Neuronal stem cell (in vitro differentiated cells): ENCODE measurements around the gene HIP1R.

Source experiments
- DNase-seq: peaks from one replicate; pipeline ENCODE4 v3.0.0-alpha.2; 2013; ENCODE audit warnings: low spot score
- H2AFZ ChIP-seq: one replicate; pipeline ENCODE4 v1.6.1; 2013; ENCODE audit warnings: mild to moderate bottlenecking, low read length, inconsistent platforms
- H2AK5ac ChIP-seq: 2 replicates; pipeline ENCODE4 v1.6.1; 2013; ENCODE audit warnings: low read depth, mild to moderate bottlenecking, inconsistent platforms, low read length, moderate library complexity, mixed read lengths
- H2BK120ac ChIP-seq: 2 replicates; pipeline ENCODE4 v1.6.1; 2013; ENCODE audit warnings: low read depth, mild to moderate bottlenecking, inconsistent platforms, low read length, moderate library complexity, mixed read lengths
- H2BK12ac ChIP-seq: one replicate; pipeline ENCODE4 v1.6.1; 2013; ENCODE audit warnings: low read length, inconsistent platforms
- H2BK15ac ChIP-seq: 2 replicates; pipeline ENCODE4 v1.6.1; 2013; ENCODE audit warnings: mild to moderate bottlenecking, low read length, inconsistent platforms, mixed read lengths
- H2BK5ac ChIP-seq: one replicate; pipeline ENCODE4 v1.6.1; 2013; ENCODE audit warnings: inconsistent platforms, mild to moderate bottlenecking, low read length, moderate library complexity
- H3K14ac ChIP-seq: one replicate; pipeline ENCODE4 v1.6.1; 2013; ENCODE audit warnings: low read length, inconsistent platforms
- H3K18ac ChIP-seq: 2 replicates; pipeline ENCODE4 v1.6.1; 2013; ENCODE audit warnings: low read length, inconsistent platforms
- H3K23ac ChIP-seq: 2 replicates; pipeline ENCODE4 v1.6.1; 2013; ENCODE audit warnings: low read depth, mild to moderate bottlenecking, mixed read lengths, low read length, inconsistent platforms; ENCODE audit not compliant: poor library complexity
- H3K27ac ChIP-seq: replicated peaks from 3 replicates; pipeline ENCODE4 v1.5.1; 2013; ENCODE audit warnings: low read length, inconsistent platforms
- H3K27me3 ChIP-seq, 3 experiments: 2 replicates each; pipeline ENCODE4 v1.6.1; 2013; ENCODE audit warnings: low read length in 3 of 3, mild to moderate bottlenecking in 2 of 3, inconsistent platforms in 1 of 3, low read depth in 1 of 3, mixed read lengths in 1 of 3, moderate library complexity in 1 of 3; ENCODE audit not compliant: control insufficient read depth in 3 of 3, insufficient read depth in 3 of 3
- H3K36me3 ChIP-seq, 2 donors: replicated peaks in 1 of 2; 2 replicates each; pipeline ENCODE4 v1.6.1; 2013; ENCODE audit warnings: low read length in 2 of 2; ENCODE audit not compliant: control insufficient read depth in 2 of 2, insufficient read depth in 2 of 2
- H3K4ac ChIP-seq: 2 replicates; pipeline ENCODE4 v1.6.1; 2013; ENCODE audit warnings: inconsistent platforms, mild to moderate bottlenecking, low read length, moderate library complexity
- H3K4me1 ChIP-seq, 2 donors: 1 replicate in 1 of 2; 2 replicates in 1 of 2; pipeline ENCODE4 v1.6.1; 2013; ENCODE audit warnings: low read length in 2 of 2, low read depth in 1 of 2; ENCODE audit not compliant: control insufficient read depth in 2 of 2, insufficient read depth in 1 of 2
- H3K4me2 ChIP-seq: one replicate; pipeline ENCODE4 v1.6.1; 2013; ENCODE audit warnings: mild to moderate bottlenecking, low read length, inconsistent platforms; ENCODE audit not compliant: insufficient read depth, poor library complexity, severe bottlenecking
- H3K4me3 ChIP-seq, 2 donors: 2 replicates each; pipeline ENCODE4 v1.5.1; 2013; ENCODE audit warnings: low read length in 2 of 2, mild to moderate bottlenecking in 2 of 2, inconsistent platforms in 1 of 2, moderate library complexity in 1 of 2
- H3K79me1 ChIP-seq: one replicate; pipeline ENCODE4 v1.6.1; 2013; ENCODE audit warnings: low read depth, mild to moderate bottlenecking, inconsistent platforms, low read length, moderate library complexity
- H3K9ac ChIP-seq: one replicate; pipeline ENCODE4 v1.6.1; 2013; ENCODE audit warnings: mild to moderate bottlenecking, low read depth, low read length, inconsistent platforms; ENCODE audit not compliant: poor library complexity
- H3K9me3 ChIP-seq, 2 donors: replicated peaks in 1 of 2; 2 replicates each; pipeline versions ENCODE3 to v1.6.1; 2013; ENCODE audit warnings: low read length in 2 of 2, mild to moderate bottlenecking in 2 of 2, inconsistent platforms in 1 of 2, low read depth in 1 of 2, mixed read lengths in 1 of 2, moderate library complexity in 1 of 2; ENCODE audit not compliant: control insufficient read depth in 2 of 2, insufficient read depth in 1 of 2
- H4K8ac ChIP-seq: one replicate; pipeline ENCODE4 v1.6.1; 2013; ENCODE audit warnings: low read depth, mild to moderate bottlenecking, inconsistent platforms, low read length, moderate library complexity
- H4K91ac ChIP-seq: one replicate; pipeline ENCODE4 v1.6.1; 2013; ENCODE audit warnings: low read length, low read depth, mild to moderate bottlenecking, inconsistent platforms; ENCODE audit not compliant: poor library complexity
- WGBS, 2 donors: extraction: QIAGEN DNeasy Blood & Tissue Kit; methylation state at CpG; one replicate each; pipeline ENCODE4 v1.1.7; 2013; ENCODE audit warnings: missing lambda C conversion rate in 2 of 2, mixed read lengths in 1 of 2; ENCODE audit not compliant: insufficient read length in 2 of 2, insufficient replicate concordance in 1 of 2; ENCODE audit errors: extremely low coverage in 2 of 2; 5-methylcytosine and 5-hydroxymethylcytosine counted together

HIP1R gene

GRCh38 chr12:122870163-122870842, 35.0 kb downstream of the HIP1R start:
- Histone ChIP-seq H3K4ac (no peak overlapping the region), H2BK15ac (no peak overlapping the region), H3K27me3 (no peaks in the 10 kb centered on the region), H3K9me3 (peaks cover 0 to 2% of the 10 kb centered on the region in 2 donors), H3K4me1 (peaks cover 28 to 43% of the 10 kb centered on the region in 2 donors), H2BK120ac (no peak overlapping the region), H3K36me3 (peaks cover 29 to 55% of the 10 kb centered on the region in 2 donors), H2AFZ (no peak overlapping the region), H3K79me1 (no peaks in the 10 kb centered on the region), H3K14ac (no peak overlapping the region), H3K4me3 (no peak overlapping the region), H4K8ac (no peak overlapping the region), H3K23ac (peak overlapping the region; percentile 53), H3K18ac (peak overlapping the region; percentile 23), H3K9ac (no peak overlapping the region), H3K4me2 (no peak overlapping the region), H3K27ac (no peak overlapping the region), H4K91ac (no peak overlapping the region), H2AK5ac (no peak overlapping the region), H2BK5ac (no peak overlapping the region), H2BK12ac (no peak overlapping the region)
- no CpG with 5 or more reads among the region's 11 CpGs for WGBS, 2 donors
- DNase-seq: no peak

GRCh38 chr12:122870867-122871664, 35.8 kb downstream of the HIP1R start:
- Histone ChIP-seq H3K36me3 (peaks cover 25 to 47% of the 10 kb centered on the region in 2 donors), H3K9ac (no peak overlapping the region), H2BK5ac (no peak overlapping the region), H3K18ac (peak overlapping the region; percentile 23), H4K8ac (no peak overlapping the region), H3K23ac (no peak overlapping the region), H2BK15ac (no peak overlapping the region), H3K4ac (no peak overlapping the region), H2AFZ (peak overlapping the region; percentile 27), H3K27ac (no peak overlapping the region), H2AK5ac (no peak overlapping the region), H2BK120ac (no peak overlapping the region), H3K27me3 (no peaks in the 10 kb centered on the region), H3K4me1 (peaks cover 30 to 43% of the 10 kb centered on the region in 2 donors), H3K9me3 (peaks cover 0 to 2% of the 10 kb centered on the region in 2 donors), H3K4me2 (no peak overlapping the region), H4K91ac (no peak overlapping the region), H3K4me3 (peak overlapping the region in 1 of 2 donors; percentile 33), H3K14ac (no peak overlapping the region), H2BK12ac (no peak overlapping the region), H3K79me1 (no peaks in the 10 kb centered on the region)
- DNase-seq: no peak
- WGBS, 2 donors: no CpG with 5 or more reads among the region's 15 CpGs

- no peak overlapping the region for H3K27ac ChIP-seq
- no peak for DNase-seq
Measured at GRCh38 chr12:122871851-122872780, 36.9 kb downstream of the HIP1R start.

More at GRCh38 chr12:122871851-122872780, 36.9 kb downstream of the HIP1R start:
- Histone ChIP-seq H3K14ac (no peak overlapping the region), H2AFZ (peak overlapping the region; percentile 27), H2BK5ac (no peak overlapping the region), H3K23ac (no peak overlapping the region), H2AK5ac (no peak overlapping the region), H3K18ac (no peak overlapping the region), H3K27me3 (no peaks in the 10 kb centered on the region), H3K9me3 (peaks cover 0 to 2% of the 10 kb centered on the region in 2 donors), H3K9ac (no peak overlapping the region), H2BK15ac (no peak overlapping the region), H4K8ac (no peak overlapping the region), H3K36me3 (peaks cover 23 to 37% of the 10 kb centered on the region in 2 donors), H2BK120ac (no peak overlapping the region), H3K4me3 (peak overlapping the region in 1 of 2 donors; percentile 33), H3K4ac (no peak overlapping the region), H4K91ac (no peak overlapping the region), H3K4me2 (peak overlapping the region; percentile 46), H3K79me1 (no peaks in the 10 kb centered on the region), H2BK12ac (no peak overlapping the region), H3K4me1 (peaks cover 30 to 43% of the 10 kb centered on the region in 2 donors)
- WGBS, 2 donors: no CpG with 5 or more reads among the region's 23 CpGs
